GM19328 (cell line): Measurements from ENCODE around the gene SNN.

ENCODE experiments used
- ATAC-seq: cut with Tn5 transposase; IDR thresholded peaks from one replicate; pipeline ENCODE4 v1.9.1; 2021; ENCODE audit warnings: mild to moderate bottlenecking, moderate library complexity; ENCODE audit not compliant: unreplicated experiment

The SNN gene

DNA sequence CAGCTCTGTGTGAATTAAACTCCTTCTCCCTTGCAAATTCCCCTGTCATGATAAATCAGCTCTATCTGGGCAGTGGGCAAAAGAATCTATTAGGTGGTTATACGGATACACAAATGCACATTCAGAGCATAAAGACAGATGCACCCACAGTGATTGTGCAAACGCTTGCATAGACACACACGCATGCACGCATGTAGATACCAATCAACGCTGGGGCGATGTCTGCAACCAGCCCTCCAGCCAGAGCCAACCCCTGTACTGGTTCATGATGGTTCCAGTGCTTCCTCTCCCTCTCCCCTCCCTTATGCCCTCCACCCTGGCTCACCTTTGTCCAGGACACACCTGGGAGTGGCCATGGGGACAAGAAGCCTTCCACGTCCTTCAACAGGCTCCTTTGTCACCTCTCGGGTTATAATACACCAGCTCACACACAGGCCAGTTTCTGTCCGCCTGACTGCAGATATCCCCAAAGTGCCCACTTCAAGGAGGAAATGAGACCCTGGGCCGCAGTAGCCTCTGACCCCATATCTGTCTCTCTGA is 33.1 kb upstream of the SNN start:
- ATAC-seq, result no peak

DNA sequence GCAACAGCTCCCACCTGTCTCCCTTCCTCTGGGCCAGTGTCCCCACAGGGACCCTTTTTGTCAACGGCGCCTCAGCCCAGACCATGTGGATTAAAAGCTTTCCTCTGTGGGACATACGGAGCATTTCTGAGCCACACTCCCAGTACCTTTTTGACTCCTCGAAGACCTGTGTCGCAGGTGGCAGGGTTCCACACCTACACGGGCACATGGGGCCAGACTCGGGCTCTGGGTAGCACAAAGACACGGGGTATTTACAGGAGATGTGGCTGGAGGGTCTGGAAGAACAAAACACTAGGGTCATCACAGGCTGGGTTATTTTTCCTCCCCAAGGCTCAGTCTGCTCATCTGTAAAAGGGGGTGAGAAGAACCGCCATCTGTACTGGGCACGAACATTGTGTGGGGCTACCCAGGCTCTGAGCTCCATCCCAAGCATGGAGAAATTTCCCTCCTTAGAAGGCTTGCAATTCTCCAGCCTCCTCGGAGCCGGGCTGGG is 32.5 kb upstream of the SNN start:
- ATAC-seq, result no peak

DNA sequence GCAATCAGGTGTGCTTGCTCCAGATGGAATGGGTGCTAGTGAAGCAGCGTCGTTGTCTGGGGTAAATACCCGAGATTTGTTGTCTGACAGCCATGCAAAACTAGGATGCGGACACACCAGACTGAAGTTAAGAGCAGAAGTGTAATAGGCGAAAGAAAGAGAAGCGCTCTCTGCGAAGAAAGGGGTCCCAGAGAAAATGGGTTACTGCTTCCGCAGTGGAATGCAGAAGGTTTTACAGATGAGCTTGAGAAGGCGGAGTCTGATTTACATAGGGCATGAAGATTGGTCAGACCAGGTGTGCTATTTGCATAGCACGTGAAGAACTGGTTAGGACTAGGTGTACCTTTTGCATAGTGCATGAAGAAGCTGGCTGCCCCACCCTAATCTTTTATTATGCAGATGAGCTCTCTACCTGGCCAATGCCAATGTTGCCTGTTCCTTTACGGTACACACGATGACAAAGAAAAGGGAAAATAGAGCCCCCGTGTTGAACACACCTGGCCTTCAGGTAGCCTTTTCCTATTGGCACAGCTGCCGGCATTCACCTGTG is 32.0 kb upstream of the SNN start:
- no peak for ATAC-seq

DNA sequence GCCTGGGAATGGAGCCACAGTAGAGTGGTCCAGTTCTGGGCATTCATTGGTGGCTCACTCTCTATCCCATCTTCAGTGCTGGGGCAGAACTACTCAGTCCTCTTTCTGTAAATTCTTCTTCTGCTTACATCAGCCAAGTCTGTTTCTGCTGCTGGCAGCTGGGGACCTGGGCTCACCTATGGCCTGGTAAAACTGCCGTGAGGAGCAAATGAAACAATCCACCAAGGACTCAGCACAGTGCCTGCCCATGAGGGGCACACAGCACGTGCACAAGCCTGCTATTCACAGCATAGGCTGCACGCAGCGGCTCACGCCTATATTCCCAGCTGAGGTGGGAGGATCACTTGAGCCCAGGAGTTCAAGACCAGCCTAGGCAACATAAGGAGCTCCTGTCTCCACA is 30.9 kb upstream of the SNN start:
- ATAC-seq, result no peak

DNA sequence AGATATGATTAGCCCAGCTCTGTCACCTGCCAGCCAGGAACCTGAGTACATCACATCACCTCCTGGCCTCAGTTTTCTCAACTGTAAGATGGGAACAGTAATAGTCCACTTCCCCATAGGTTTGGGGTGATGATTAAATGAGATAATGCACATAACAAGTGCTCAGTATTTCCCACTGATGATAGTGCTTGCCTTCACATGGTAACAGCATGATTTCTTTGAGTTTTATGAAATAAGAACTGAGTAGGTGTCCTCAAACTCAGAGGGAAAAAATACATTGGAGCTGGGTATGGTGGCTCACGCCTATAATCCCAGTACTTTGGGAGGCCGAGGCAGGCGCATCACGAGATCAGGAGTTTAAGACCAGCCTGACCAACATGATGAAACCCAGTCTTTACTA is 30.1 kb upstream of the SNN start:
- no peak for ATAC-seq

- no peak for ATAC-seq
Observed at GRCh38 chr16:11639008-11639562, 29.2 kb upstream of the SNN start.

DNA sequence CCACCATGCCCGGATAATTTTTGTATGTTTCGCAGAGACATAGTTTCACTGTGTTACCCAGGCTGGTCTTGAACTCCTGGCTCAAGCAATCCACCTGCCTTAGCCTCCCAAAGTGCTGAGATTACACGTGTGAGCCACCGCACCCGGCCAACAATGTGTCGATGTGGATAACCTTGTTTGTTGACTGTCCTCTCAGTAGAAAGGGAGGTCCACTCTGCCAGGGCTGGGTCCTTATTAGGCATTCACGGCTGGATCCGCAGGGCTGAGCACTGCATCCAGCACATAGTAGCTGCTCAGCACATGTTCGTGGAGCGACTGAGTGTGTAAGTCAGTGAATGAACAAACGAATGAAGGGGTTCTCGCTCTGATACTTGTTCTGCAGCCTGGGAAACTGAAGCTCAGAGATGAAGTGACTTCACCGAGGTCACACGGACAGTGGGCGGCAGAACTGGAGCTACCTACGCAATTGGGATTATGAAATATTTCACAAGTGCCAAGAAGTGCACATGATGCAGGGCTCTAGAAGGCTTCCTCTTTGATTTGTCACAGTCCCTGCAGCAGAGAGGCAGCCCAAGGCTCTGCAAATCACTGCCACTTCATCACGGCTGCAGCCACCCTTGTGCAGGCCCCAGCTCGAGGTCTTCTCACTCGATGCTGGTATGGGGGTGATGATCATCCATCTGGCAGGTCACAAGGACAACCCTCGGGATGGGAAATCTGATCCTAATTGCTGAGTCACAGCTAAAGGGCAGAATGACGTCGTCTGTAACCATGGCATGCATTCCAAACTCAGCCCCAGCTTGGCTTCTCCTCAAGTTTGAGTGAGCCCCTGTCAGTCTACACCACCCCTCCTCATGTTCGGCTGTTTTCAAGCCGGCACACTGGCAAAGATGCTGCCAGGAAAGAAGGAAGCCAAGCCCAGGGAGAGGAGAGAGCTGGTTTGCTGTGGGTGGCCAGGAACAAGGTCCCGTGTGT is 28.0 kb upstream of the SNN start:
- ATAC-seq, result no peak

DNA sequence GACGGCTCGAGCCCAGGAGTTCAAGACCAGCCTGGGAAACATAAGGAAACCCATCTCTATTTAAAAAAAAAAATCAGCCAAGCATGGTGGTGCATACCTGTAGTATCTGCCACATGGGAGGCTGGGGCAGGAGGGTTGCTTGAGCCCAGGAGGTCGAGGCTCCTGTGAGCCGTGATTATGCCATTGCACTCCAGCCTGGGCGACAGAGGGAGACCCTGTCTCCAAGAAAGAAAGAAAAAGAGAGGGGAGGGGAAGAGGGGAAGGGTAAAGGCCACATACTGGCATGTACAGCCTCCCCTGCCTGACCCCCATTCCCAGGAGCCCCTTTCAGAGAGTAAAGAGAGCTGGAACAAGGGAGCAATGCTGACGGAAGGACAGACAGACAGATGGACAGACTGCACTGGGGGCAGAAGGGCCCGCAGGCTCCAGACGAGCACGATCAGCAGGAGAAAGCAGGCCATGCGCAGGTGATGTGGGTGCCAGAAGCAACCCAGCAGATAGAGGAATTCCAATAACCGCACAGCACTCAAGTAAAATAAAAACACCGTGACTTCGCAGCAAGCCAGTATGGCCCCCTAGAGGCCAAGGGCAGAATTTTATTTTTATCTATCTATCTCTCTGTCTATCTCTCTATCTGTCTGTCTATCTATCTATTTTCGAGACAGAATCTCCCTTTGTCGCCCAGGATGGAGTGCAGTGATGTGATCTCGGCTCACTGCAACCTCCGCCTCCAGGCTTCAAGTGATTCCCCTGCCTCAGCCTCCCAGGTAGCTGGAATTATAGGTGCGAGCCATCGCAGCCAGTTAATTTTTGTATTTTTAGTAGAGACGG is 27.1 kb upstream of the SNN start:
- ATAC-seq, result no peak

- no peak for ATAC-seq
Observed at GRCh38 chr16:11642765-11643116, 25.5 kb upstream of the SNN start.

- ATAC-seq, result no peak
Observed at GRCh38 chr16:11649276-11649675, 19.0 kb upstream of the SNN start.

GRCh38 chr16:11650641-11651591 is 17.3 kb upstream of the SNN start:
- no peak for ATAC-seq

GRCh38 chr16:11651796-11652195 is 16.5 kb upstream of the SNN start:
- no peak for ATAC-seq

DNA sequence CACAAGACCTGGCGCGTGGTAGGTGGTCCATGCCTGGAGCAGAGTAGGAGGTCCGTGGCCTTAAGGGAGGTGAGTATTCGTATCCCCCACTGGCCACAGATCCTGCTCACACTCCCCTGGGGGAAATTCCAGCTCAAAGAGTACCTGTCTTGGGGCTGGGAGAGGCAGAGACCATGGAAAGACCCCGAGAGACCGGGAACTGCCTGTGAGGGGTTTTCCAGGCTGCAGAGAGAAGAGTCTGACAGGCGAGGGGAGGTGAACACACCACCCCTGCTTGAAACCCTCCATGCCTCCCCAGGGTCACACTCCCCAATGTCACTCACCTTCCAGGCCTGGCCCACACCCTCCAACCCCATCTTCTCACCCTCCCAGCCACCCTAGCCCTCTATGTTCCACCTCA is 12.6 kb upstream of the SNN start:
- ATAC-seq, result no peak

DNA sequence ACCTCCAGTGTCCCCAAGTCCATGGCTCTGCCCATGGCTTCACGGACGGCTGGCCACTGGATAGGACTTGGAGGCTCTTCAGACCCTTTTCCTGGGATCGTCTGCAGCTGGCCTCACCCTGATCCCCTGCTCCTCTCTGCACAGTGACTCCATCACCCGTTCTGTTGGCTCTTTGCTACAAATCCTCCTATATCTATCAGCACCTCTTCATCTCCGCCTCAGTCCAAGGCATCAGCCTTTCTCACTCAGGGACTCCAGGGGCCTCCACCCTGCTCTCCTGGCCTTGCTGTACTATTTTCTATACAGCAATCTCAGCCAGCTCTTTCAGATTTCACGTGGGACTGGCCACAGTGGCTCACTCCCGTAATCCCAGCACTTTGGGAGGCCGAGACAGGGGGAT is 10.7 kb upstream of the SNN start:
- ATAC-seq, result no peak

DNA sequence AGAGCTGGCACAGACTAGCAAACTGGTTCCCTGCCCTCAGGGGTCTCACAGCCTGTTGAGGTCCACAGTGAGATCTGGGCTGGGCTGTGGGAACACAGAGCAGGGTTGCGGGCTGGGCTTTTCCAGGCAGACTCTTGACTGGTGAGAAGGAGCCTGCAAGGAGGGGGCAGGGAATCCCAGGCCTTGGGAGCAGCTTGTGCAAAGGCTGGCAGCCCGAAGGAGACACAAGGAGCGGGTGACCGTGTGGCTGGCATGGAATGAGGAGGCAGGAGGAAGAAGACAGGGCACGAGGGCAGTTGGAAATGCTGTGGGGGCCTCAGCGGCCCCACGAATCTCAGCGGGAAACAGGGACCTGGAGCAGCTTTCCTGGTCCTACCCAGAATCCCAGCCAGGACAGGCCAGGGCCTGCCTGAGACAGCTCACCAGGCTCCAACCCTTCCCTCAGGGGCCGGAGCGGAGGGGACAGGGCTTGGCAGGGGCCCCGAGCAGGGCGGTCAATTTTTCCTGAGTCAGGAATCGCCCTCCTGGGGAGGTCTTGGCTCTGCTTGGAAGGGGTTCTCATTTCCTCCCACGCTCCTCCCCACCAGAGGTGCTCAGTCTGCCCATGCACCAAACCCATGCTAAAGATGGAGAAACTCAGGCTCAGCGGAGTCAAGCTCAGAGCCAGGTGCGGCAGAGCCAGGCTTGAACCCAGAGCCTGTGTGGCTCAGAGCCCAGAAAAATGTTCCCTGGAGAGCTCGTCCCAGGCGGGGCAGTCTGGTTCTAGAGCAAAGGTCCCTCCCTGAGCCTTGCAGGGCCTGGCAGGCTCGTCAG is 9.2 kb upstream of the SNN start:
- no peak for ATAC-seq

GRCh38 chr16:11660565-11660964 is 7.7 kb upstream of the SNN start:
- ATAC-seq, result no peak

DNA sequence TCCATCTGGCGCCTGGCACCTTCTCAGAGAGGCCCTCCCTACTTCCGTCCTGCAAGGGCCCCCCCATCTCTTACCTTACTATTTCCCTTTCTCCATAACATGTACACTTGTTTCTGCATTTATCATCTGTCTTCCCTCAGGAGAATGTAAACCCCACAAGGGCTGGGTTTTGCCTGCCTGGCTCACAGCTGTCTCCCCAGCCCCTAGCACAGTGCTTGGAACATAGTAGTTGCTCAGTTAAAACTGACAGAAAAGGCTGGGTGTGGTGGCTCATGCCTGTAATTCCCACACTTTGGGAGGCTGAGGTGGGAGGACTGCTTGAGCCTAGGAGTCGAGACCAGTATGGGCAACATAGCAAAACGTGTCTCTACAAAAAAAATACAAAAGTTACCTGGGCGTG is 5.7 kb upstream of the SNN start:
- no peak for ATAC-seq

GRCh38 chr16:11665071-11665491 is 3.2 kb upstream of the SNN start:
- ATAC-seq, result no peak
